K562 (cell line): ENCODE results near the gene ASPHD1. TPM values are rescaled to one million over a fixed set of nuclear protein-coding genes. Genes with fewer than 3 reads are reported as not detected.

Experiments
- ATAC-seq: fragments of 200-7000 bp; cut with Tn5 transposase; 3 replicates; pipeline ENCODE4 v1.9.1; 2020; ENCODE audit warnings: moderate library complexity
- BruUV-seq: library from RNA; stranded (reverse); fragments of 400-500 nt; replicated peaks from 2 replicates; lab custom pipeline; 2021; lab: Mats Ljungman, UMichigan
- CTCF ChIA-PET: fragments of 300-600 bp; formaldehyde crosslinking; extraction: SDS; loops from one replicate; lab custom pipeline; 2021; ENCODE audit warnings: low intra/inter-chr PET ratio; lab: Yijun Ruan, JAX
- POLR2A ChIA-PET: fragments of 300-600, 350-650 bp; sonication (Branson Sonifier 250); formaldehyde crosslinking; extraction: SDS; loops from one replicate; lab custom pipeline; 2021; ENCODE audit warnings: antibody characterized with exemption, inconsistent platforms; lab: Yijun Ruan, JAX
- DNase-seq, 4 experiments: peaks; one replicate each; pipeline versions ENCODE4 v3.0.0 to v3.0.0-alpha.2; 2011 to 2018; ENCODE audit warnings: low spot score in 3 of 4, mixed read lengths in 3 of 4; ENCODE audit errors: extremely low read depth in 1 of 4
- FAIRE-seq: peaks from 2 replicates; lab custom pipeline; 2011; peaks lifted over from hg19 to GRCh38; lab: Jason Lieb, UNC
- H2AFZ ChIP-seq: 2 replicates; pipeline ENCODE4 v1.6.0; 2011; ENCODE audit warnings: low read depth, low read length, control low read depth, inconsistent platforms
- H3K27ac ChIP-seq: fragments of 200-600 bp; 3 replicates; pipeline ENCODE4 v1.8.0; 2011; ENCODE audit warnings: low read depth, mild to moderate bottlenecking, control low read depth, inconsistent platforms, low read length, moderate library complexity, mixed read lengths; ENCODE audit errors: extremely low read depth
- H3K27me3 ChIP-seq, 2 experiments: fragments of 300-600 bp in 1 of 2; 2 replicates in 1 of 2; 3 replicates in 1 of 2; pipeline versions ENCODE4 v1.6.0 to v1.8.0; 2011; ENCODE audit warnings: inconsistent platforms in 2 of 2, low read length in 2 of 2, mild to moderate bottlenecking in 1 of 2, mixed read lengths in 1 of 2, moderate library complexity in 1 of 2; ENCODE audit not compliant: control insufficient read depth in 2 of 2, insufficient read depth in 2 of 2
- H3K36me3 ChIP-seq: fragments of 300-600 bp; 3 replicates; pipeline ENCODE4 v1.8.0; 2011; ENCODE audit warnings: mild to moderate bottlenecking, low read length, inconsistent platforms; ENCODE audit not compliant: control insufficient read depth, insufficient read depth
- H3K4me1 ChIP-seq, 2 experiments: fragments of 200-600 bp in 1 of 2; replicated peaks in 1 of 2; 2 replicates in 1 of 2; 3 replicates in 1 of 2; pipeline versions ENCODE4 v1.5.1 to v1.8.0; 2011; ENCODE audit warnings: inconsistent platforms in 2 of 2, low read length in 2 of 2, mild to moderate bottlenecking in 1 of 2, mixed read lengths in 1 of 2, moderate library complexity in 1 of 2; ENCODE audit not compliant: control insufficient read depth in 2 of 2, insufficient read depth in 2 of 2
- H3K4me2 ChIP-seq: 2 replicates; pipeline ENCODE4 v1.6.1; 2011; ENCODE audit warnings: low read length, control low read depth, inconsistent platforms, mixed read lengths; ENCODE audit not compliant: insufficient read depth
- H3K4me3 ChIP-seq: fragments of 200-600 bp; sonication (generic), shearing (Covaris generic); 2 replicates; pipeline ENCODE4 v1.5.1; 2016; ENCODE audit warnings: control low read depth, inconsistent platforms
- H3K79me2 ChIP-seq: fragments of 200-600 bp; 3 replicates; pipeline ENCODE4 v1.8.0; 2011; ENCODE audit warnings: low read length, inconsistent platforms; ENCODE audit not compliant: control insufficient read depth, insufficient read depth
- H3K9ac ChIP-seq, 2 experiments: 2 replicates each; pipeline versions ENCODE4 v1.6.0 to v1.6.1; 2011; ENCODE audit warnings: low read depth in 2 of 2, low read length in 2 of 2, control low read depth in 1 of 2, inconsistent platforms in 1 of 2, mild to moderate bottlenecking in 1 of 2, mixed read lengths in 1 of 2; ENCODE audit not compliant: insufficient read depth in 1 of 2
- H3K9me1 ChIP-seq: one replicate; pipeline ENCODE4 v1.6.0; 2011; ENCODE audit warnings: inconsistent platforms, mild to moderate bottlenecking, low read length, moderate library complexity; ENCODE audit not compliant: control insufficient read depth, insufficient read depth
- H3K9me3 ChIP-seq: replicated peaks from 2 replicates; pipeline ENCODE4 v1.5.1; 2011; ENCODE audit warnings: low read depth, low read length, inconsistent platforms; ENCODE audit not compliant: control insufficient read depth, insufficient read depth
- H4K20me1 ChIP-seq: replicated peaks from 2 replicates; pipeline ENCODE4 v1.6.1; 2011; ENCODE audit warnings: low read length, inconsistent platforms, mixed read lengths; ENCODE audit not compliant: control insufficient read depth, insufficient read depth
- CBX5 ChIP-seq: IDR thresholded peaks from 2 replicates; pipeline ENCODE4 v1.6.1; 2014; ENCODE audit warnings: low read depth, borderline replicate concordance
- CTBP1 ChIP-seq: fragments of 450-650 bp; IDR thresholded peaks from 2 replicates; pipeline ENCODE4 v1.6.1; 2016; ENCODE audit warnings: borderline replicate concordance
- HDAC3 ChIP-seq: fragments of 450-650 bp; IDR thresholded peaks from 2 replicates; pipeline ENCODE4 v1.6.1; 2018; ENCODE audit warnings: borderline replicate concordance, mild to moderate bottlenecking, moderate library complexity; ENCODE audit not compliant: partially characterized antibody
- MITF ChIP-seq: IDR thresholded peaks from 2 replicates; pipeline ENCODE4 v1.6.1; 2014; ENCODE audit warnings: antibody characterized with exemption
- POLR3A ChIP-seq: IDR thresholded peaks from 2 replicates; pipeline ENCODE4 v1.6.1; 2011; ENCODE audit warnings: borderline replicate concordance, mild to moderate bottlenecking, moderate library complexity; ENCODE audit not compliant: insufficient read length, insufficient read depth; ENCODE audit errors: extremely low read depth
- SIN3A ChIP-seq, 2 experiments: fragments of 150-350 bp in 1 of 2; IDR thresholded peaks; 2 replicates each; pipeline ENCODE4 v1.6.1; 2011 to 2016; ENCODE audit warnings: borderline replicate concordance in 2 of 2, low read depth in 2 of 2, low read length in 2 of 2, mild to moderate bottlenecking in 2 of 2, moderate library complexity in 2 of 2; ENCODE audit not compliant: control insufficient read depth in 1 of 2
- ZBTB7A ChIP-seq: IDR thresholded peaks from 2 replicates; pipeline ENCODE4 v1.6.1; 2011; ENCODE audit warnings: low read depth, mild to moderate bottlenecking, low read length, moderate library complexity, borderline replicate concordance; ENCODE audit not compliant: control insufficient read depth
- ZFPM2 ChIP-seq: fragments of 250-450 bp; sonication (Bioruptor Pico); IDR thresholded peaks from 2 replicates; pipeline ENCODE4 v1.5.1; 2022; ENCODE audit warnings: mild to moderate bottlenecking
- ZNF174 ChIP-seq: fragments of 250-450 bp; sonication (Bioruptor Pico); IDR thresholded peaks from 2 replicates; pipeline ENCODE4 v1.4.0; 2020; ENCODE audit warnings: mild to moderate bottlenecking
- WGBS: fragments of 100-300 bp; shearing (Covaris generic); methylation state at CpG from one replicate; pipeline ENCODE4 v1.1.6; 2016; ENCODE audit warnings: low coverage, mixed read lengths; ENCODE audit not compliant: insufficient coverage; ENCODE audit errors: missing lambda C conversion rate; 5-methylcytosine and 5-hydroxymethylcytosine counted together
- in situ Hi-C: fragments of 300-500 bp; cut with MboI; formaldehyde crosslinking; loops from 4 replicates; pipeline ENCODE4 v1.15.0; 2018; ENCODE audit warnings: inconsistent platforms, mixed read lengths
- intact Hi-C: fragments of 100-400 bp; cut with micrococcal nuclease; formaldehyde crosslinking; loops from 2 replicates; pipeline ENCODE4 v1.14.2; 2022
- polyA plus RNA-seq, 8 experiments: library from polyadenylated mRNA; depleted of rRNA in 4 of 8; stranded (reverse) in 5 of 8; unstranded in 3 of 8; fragments of >200 nt; fragmentation: Nextera tagmentation in 2 of 8; fragmentation: Illumina TruSeq in 1 of 8; extraction: Ambion mirVana in 2 of 8; extraction: Trizol in 1 of 8; gene quantifications; 2 replicates each; pipeline versions ENCODE4 v1.2.1 to v1.2.3, GENCODE V29; 2011 to 2014; ENCODE audit warnings: inconsistent platforms in 1 of 8, missing spikeins in 1 of 8
- total RNA-seq, 7 experiments: library from RNA; depleted of rRNA in 6 of 7; stranded (reverse); fragments of >200 nt in 6 of 7; fragmentation: Illumina TruSeq in 2 of 7; extraction: Trizol in 2 of 7; gene quantifications; 2 replicates each; pipeline versions ENCODE4 v1.2.1 to v1.2.3, GENCODE V29; 2011 to 2021; ENCODE audit warnings: low replicate concordance in 1 of 7
- TF ChIP-seq, protein P1 (sequence below): fragments of 200-800 bp; sonication (Bioruptor generic); IDR thresholded peaks from 2 replicates; pipeline ENCODE4 v1.6.1; 2017; ENCODE audit warnings: missing genetic modification characterization, missing compliant biosample characterization
- TF ChIP-seq, protein P2 (sequence below): sonication (generic); formaldehyde crosslinking; IDR thresholded peaks from 2 replicates; pipeline ENCODE4 v1.5.0; 2020; ENCODE audit warnings: missing genetic modification reagents
- TF ChIP-seq, protein P3 (sequence below): fragments of 450-650 bp; IDR thresholded peaks from 2 replicates; pipeline ENCODE4 v1.6.1; 2016
- TF ChIP-seq, protein P4 (sequence below): fragments of 450-650 bp; IDR thresholded peaks from 2 replicates; pipeline ENCODE4 v1.6.1; 2016; ENCODE audit warnings: borderline replicate concordance

The ASPHD1 gene
- total and polyA plus RNA-seq, 9 of the 15 experiments (the other 6 are each of a cell fraction or from before 2014, with no cell fraction given): 0.03 to 0.70 (median 0.24) TPM; not detected in 5

DNA sequence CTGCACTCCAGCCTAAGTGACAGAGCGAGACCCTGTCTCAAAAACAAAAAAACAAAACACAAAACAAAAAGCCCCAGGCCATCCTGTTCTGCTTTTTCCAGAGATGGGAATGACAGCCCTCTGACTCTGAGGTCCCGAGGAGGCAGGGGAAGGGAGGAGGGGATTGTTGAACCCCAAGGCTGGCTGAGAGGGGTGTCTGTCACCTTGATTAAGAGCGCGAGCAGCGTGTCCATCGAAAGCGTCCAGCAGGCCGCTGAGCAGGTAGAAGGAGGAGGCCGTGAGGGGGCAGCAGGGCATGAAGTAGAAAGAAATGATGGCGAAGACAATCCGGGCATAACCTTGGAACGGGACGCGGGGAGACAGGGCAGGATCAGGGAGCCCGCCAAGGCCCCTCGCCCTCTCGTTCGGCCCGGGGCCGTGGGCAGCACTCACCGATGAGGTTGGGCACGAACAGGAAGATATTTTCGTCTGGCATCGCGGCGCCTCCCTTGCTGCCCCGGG, 37.9 kb upstream of the ASPHD1 start:
- Histone ChIP-seq H3K36me3 (peaks cover 27% of the 10 kb centered on the region; the same call in 2 of the 3 replicates), H3K4me3 (peak overlapping the region; percentile 98), H4K20me1 (no peaks in the 10 kb centered on the region), H3K9ac (peak overlapping the region; percentile 93; a peak in 3 of 4 replicates), H3K9me3 (no peaks in the 10 kb centered on the region), H3K79me2 (peaks cover 11% of the 10 kb centered on the region; the same call in 2 of the 3 replicates), H2AFZ (peak overlapping the region; percentile 99), H3K4me1 (peaks cover 0 to 32% of the 10 kb centered on the region in 2 experiments; a peak in 3 of 5 replicates), H3K27ac (peak overlapping the region; percentile 99), H3K9me1 (no peaks in the 10 kb centered on the region), H3K27me3 (no peaks in the 10 kb centered on the region; a peak in 1 of 5 replicates), H3K4me2 (peak overlapping the region; percentile 96)
- ATAC-seq (peak; percentile 33), FAIRE-seq (no peak), DNase-seq (peak in 3 of 4 experiments; percentile 28 to 38 (median 30))
- no TSS peak for BruUV-seq
- WGBS: 4% methylated on average over 22 of the region's 27 CpGs
- intact Hi-C loops (loop anchor here (5.0 kb wide), 1 partner anchor 145 kb away; no protein-coding TSS in a partner anchor), in situ Hi-C loops (no loop called here)
- ChIA-PET POLR2A (interaction anchor here (0.9 to 1.5 kb wide), 3 partner anchors 8 to 143 kb away, joined by 3 to 6 read pairs (median 4); no protein-coding TSS in a partner anchor), CTCF (interaction anchor here (1.3 to 1.7 kb wide), 2 partner anchors 142 to 159 kb away, joined by 5 to 7 read pairs; no protein-coding TSS in a partner anchor)
- no peak for TF ChIP-seq CTBP1
- no peak for TF ChIP-seq ZFPM2 (CRISPR knock-in tag)
- TF ChIP-seq, protein P1, sequence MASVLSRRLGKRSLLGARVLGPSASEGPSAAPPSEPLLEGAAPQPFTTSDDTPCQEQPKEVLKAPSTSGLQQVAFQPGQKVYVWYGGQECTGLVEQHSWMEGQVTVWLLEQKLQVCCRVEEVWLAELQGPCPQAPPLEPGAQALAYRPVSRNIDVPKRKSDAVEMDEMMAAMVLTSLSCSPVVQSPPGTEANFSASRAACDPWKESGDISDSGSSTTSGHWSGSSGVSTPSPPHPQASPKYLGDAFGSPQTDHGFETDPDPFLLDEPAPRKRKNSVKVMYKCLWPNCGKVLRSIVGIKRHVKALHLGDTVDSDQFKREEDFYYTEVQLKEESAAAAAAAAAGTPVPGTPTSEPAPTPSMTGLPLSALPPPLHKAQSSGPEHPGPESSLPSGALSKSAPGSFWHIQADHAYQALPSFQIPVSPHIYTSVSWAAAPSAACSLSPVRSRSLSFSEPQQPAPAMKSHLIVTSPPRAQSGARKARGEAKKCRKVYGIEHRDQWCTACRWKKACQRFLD (CRISPR knock-in tag): no peak
- no peak for TF ChIP-seq MITF
- TF ChIP-seq, protein P2, sequence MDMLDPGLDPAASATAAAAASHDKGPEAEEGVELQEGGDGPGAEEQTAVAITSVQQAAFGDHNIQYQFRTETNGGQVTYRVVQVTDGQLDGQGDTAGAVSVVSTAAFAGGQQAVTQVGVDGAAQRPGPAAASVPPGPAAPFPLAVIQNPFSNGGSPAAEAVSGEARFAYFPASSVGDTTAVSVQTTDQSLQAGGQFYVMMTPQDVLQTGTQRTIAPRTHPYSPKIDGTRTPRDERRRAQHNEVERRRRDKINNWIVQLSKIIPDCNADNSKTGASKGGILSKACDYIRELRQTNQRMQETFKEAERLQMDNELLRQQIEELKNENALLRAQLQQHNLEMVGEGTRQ (CRISPR knock-in tag): no peak
- TF ChIP-seq ZBTB7A: 0 out of 2 replicates have a peak, but pooled peaks have one; percentile 23
- TF ChIP-seq CBX5: no peak
- TF ChIP-seq, protein P3, sequence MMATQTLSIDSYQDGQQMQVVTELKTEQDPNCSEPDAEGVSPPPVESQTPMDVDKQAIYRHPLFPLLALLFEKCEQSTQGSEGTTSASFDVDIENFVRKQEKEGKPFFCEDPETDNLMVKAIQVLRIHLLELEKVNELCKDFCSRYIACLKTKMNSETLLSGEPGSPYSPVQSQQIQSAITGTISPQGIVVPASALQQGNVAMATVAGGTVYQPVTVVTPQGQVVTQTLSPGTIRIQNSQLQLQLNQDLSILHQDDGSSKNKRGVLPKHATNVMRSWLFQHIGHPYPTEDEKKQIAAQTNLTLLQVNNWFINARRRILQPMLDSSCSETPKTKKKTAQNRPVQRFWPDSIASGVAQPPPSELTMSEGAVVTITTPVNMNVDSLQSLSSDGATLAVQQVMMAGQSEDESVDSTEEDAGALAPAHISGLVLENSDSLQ: peak; percentile 48; the same call in 1 of the 2 replicates
- no peak for TF ChIP-seq ZNF174
- TF ChIP-seq, protein P4, sequence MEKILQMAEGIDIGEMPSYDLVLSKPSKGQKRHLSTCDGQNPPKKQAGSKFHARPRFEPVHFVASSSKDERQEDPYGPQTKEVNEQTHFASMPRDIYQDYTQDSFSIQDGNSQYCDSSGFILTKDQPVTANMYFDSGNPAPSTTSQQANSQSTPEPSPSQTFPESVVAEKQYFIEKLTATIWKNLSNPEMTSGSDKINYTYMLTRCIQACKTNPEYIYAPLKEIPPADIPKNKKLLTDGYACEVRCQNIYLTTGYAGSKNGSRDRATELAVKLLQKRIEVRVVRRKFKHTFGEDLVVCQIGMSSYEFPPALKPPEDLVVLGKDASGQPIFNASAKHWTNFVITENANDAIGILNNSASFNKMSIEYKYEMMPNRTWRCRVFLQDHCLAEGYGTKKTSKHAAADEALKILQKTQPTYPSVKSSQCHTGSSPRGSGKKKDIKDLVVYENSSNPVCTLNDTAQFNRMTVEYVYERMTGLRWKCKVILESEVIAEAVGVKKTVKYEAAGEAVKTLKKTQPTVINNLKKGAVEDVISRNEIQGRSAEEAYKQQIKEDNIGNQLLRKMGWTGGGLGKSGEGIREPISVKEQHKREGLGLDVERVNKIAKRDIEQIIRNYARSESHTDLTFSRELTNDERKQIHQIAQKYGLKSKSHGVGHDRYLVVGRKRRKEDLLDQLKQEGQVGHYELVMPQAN: peak; percentile 19; the same call in 1 of the 2 replicates
- TF ChIP-seq HDAC3: no peak
- no peak for TF ChIP-seq POLR3A
- 0 out of 4 replicates have a peak, but pooled peaks of 1 of the 2 experiments have one; percentile 5 for TF ChIP-seq SIN3A (IDR thresholded peaks at IDR 0.05; ENCODE audit: borderline replicate concordance in 2 of 2, control insufficient read depth in 1 of 2, low read depth in 2 of 2, low read length in 2 of 2)
